ENCODE results near the gene SLFN14. TPM values are rescaled to one million over a fixed set of nuclear protein-coding genes. Genes with fewer than 3 reads are reported as not detected.

SLFN14 gene
- total RNA-seq, 1 experiment from 2014 or later: not detected

- peaks cover 58% of the 10 kb centered on the region for H3K36me3 ChIP-seq (ENCODE audit: control insufficient read depth, insufficient read depth, low read length)
- CTCF ChIA-PET: interaction anchor here (0.6 kb wide), 1 partner anchor 179 kb away, joined by 6 read pairs; no protein-coding TSS in a partner anchor
Observed at GRCh38 chr17:35607239-35607847, 46.7 kb upstream of the SLFN14 start.

GRCh38 chr17:35605678-35606077 is 45.1 kb upstream of the SLFN14 start:
- intact Hi-C loops (cut with micrococcal nuclease; ENCODE audit: unreplicated experiment): no loop called here
- no TSS peak for BruUV-seq (replicated peaks)
- in situ Hi-C loops (cut with HindIII; ENCODE audit: low pct_unique_long_range_greater_than_20kb, low sequenced_read_pairs): no loop called here
- H3K4me1 ChIP-seq (ENCODE audit: control insufficient read depth, insufficient read depth, low read length): no peaks in the 10 kb centered on the region
- DNase-seq (ENCODE audit: low read depth, low spot score): no peak
- no peaks in the 10 kb centered on the region for H3K9me3 ChIP-seq (ENCODE audit: control insufficient read depth, insufficient read depth, low read depth, low read length)
- H3K4me3 ChIP-seq (ENCODE audit: low read depth in 2 of 2, low read length in 2 of 2): no peak overlapping the region
- CTCF ChIA-PET: interaction anchor here (0.6 kb wide), 1 partner anchor 10 kb away, joined by 5 read pairs; no protein-coding TSS in a partner anchor
- TF ChIP-seq, protein P1, sequence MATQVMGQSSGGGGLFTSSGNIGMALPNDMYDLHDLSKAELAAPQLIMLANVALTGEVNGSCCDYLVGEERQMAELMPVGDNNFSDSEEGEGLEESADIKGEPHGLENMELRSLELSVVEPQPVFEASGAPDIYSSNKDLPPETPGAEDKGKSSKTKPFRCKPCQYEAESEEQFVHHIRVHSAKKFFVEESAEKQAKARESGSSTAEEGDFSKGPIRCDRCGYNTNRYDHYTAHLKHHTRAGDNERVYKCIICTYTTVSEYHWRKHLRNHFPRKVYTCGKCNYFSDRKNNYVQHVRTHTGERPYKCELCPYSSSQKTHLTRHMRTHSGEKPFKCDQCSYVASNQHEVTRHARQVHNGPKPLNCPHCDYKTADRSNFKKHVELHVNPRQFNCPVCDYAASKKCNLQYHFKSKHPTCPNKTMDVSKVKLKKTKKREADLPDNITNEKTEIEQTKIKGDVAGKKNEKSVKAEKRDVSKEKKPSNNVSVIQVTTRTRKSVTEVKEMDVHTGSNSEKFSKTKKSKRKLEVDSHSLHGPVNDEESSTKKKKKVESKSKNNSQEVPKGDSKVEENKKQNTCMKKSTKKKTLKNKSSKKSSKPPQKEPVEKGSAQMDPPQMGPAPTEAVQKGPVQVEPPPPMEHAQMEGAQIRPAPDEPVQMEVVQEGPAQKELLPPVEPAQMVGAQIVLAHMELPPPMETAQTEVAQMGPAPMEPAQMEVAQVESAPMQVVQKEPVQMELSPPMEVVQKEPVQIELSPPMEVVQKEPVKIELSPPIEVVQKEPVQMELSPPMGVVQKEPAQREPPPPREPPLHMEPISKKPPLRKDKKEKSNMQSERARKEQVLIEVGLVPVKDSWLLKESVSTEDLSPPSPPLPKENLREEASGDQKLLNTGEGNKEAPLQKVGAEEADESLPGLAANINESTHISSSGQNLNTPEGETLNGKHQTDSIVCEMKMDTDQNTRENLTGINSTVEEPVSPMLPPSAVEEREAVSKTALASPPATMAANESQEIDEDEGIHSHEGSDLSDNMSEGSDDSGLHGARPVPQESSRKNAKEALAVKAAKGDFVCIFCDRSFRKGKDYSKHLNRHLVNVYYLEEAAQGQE (IDR thresholded peaks at IDR 0.05; ENCODE audit: insufficient read depth in 1 of 2, low read depth in 2 of 2, low read length in 1 of 2): no peak
- TF ChIP-seq, protein P2, sequence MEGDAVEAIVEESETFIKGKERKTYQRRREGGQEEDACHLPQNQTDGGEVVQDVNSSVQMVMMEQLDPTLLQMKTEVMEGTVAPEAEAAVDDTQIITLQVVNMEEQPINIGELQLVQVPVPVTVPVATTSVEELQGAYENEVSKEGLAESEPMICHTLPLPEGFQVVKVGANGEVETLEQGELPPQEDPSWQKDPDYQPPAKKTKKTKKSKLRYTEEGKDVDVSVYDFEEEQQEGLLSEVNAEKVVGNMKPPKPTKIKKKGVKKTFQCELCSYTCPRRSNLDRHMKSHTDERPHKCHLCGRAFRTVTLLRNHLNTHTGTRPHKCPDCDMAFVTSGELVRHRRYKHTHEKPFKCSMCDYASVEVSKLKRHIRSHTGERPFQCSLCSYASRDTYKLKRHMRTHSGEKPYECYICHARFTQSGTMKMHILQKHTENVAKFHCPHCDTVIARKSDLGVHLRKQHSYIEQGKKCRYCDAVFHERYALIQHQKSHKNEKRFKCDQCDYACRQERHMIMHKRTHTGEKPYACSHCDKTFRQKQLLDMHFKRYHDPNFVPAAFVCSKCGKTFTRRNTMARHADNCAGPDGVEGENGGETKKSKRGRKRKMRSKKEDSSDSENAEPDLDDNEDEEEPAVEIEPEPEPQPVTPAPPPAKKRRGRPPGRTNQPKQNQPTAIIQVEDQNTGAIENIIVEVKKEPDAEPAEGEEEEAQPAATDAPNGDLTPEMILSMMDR (IDR thresholded peaks at IDR 0.05): no peak
- TF ChIP-seq POLR2AphosphoS5 (IDR thresholded peaks at IDR 0.05; ENCODE audit: low read depth, low read length) (no peak), TCF7L2 (IDR thresholded peaks at IDR 0.05; ENCODE audit: low read depth, low read length) (no peak), SIN3A (IDR thresholded peaks at IDR 0.05; ENCODE audit: borderline replicate concordance, insufficient read depth, low read depth, low read length) (no peak)
- no peak overlapping the region for H3K27ac ChIP-seq (ENCODE audit: low read length)
- peaks cover 62% of the 10 kb centered on the region for H3K36me3 ChIP-seq (ENCODE audit: control insufficient read depth, insufficient read depth, low read length)
- POLR2A ChIA-PET: interaction anchor here (0.5 kb wide), 1 partner anchor 35 kb away, joined by 6 read pairs; no protein-coding TSS in a partner anchor
- peak; percentile 33; the same call in 1 of the 2 replicates for ATAC-seq
- no peaks in the 10 kb centered on the region for H3K27me3 ChIP-seq (ENCODE audit: control insufficient read depth, insufficient read depth, low read length)

More at GRCh38 chr17:35607239-35607847, 46.7 kb upstream of the SLFN14 start:
- in situ Hi-C loops (cut with HindIII; ENCODE audit: low pct_unique_long_range_greater_than_20kb, low sequenced_read_pairs) (no loop called here), intact Hi-C loops (cut with micrococcal nuclease; ENCODE audit: unreplicated experiment) (no loop called here)
- no TSS peak for BruUV-seq (replicated peaks)
- Histone ChIP-seq H3K4me1 (ENCODE audit: control insufficient read depth, insufficient read depth, low read length) (no peaks in the 10 kb centered on the region), H3K9me3 (ENCODE audit: control insufficient read depth, insufficient read depth, low read depth, low read length) (no peaks in the 10 kb centered on the region), H3K27me3 (ENCODE audit: control insufficient read depth, insufficient read depth, low read length) (no peaks in the 10 kb centered on the region), H3K27ac (ENCODE audit: low read length) (no peak overlapping the region), H3K4me3 (ENCODE audit: low read depth in 2 of 2, low read length in 2 of 2) (no peak overlapping the region)
- DNase-seq (ENCODE audit: low read depth, low spot score): no peak
- TF ChIP-seq, protein P1 (IDR thresholded peaks at IDR 0.05; ENCODE audit: insufficient read depth in 1 of 2, low read depth in 2 of 2, low read length in 1 of 2): no peak
- no peak for TF ChIP-seq POLR2AphosphoS5 (IDR thresholded peaks at IDR 0.05; ENCODE audit: low read depth, low read length)
- no peak for TF ChIP-seq SIN3A (IDR thresholded peaks at IDR 0.05; ENCODE audit: borderline replicate concordance, insufficient read depth, low read depth, low read length)
- TF ChIP-seq, protein P2 (IDR thresholded peaks at IDR 0.05): no peak
- no peak for TF ChIP-seq TCF7L2 (IDR thresholded peaks at IDR 0.05; ENCODE audit: low read depth, low read length)
- no peak for ATAC-seq
- POLR2A ChIA-PET: interaction anchor here (0.6 to 0.9 kb wide), 5 partner anchors 8 to 157 kb away, joined by 3 to 14 read pairs (median 5); no protein-coding TSS in a partner anchor

Measured in Panc1 (cell line).